ENCODE measurements around the gene UNC45A. TPM values are rescaled to one million over a fixed set of nuclear protein-coding genes. Genes with fewer than 3 reads are reported as not detected.
"Not testable (repeated sequence)": the region's sequence is repeated elsewhere in the genome, so short reads cannot be mapped to it uniquely, and the experiment has no call there.

The UNC45A gene
- total and polyA plus RNA-seq, 2 donors = 37.2 to 110 TPM

GRCh38 chr15:90907051-90907660 is 27.9 kb upstream of the UNC45A start:
- Histone ChIP-seq H3K36me3 (ENCODE audit: insufficient read depth) (peaks cover 6% of the 10 kb centered on the region), H3K4me1 (ENCODE audit: insufficient read depth) (no peaks in the 10 kb centered on the region), H3K27ac (ENCODE audit: low read depth) (no peak overlapping the region)

GRCh38 chr15:90907838-90908507 is 27.1 kb upstream of the UNC45A start:
- 83% methylated on average over 9 of the region's 9 CpGs for WGBS
- Histone ChIP-seq H3K27ac (ENCODE audit: low read depth) (no peak overlapping the region), H3K4me3 (ENCODE audit: low read depth, low read length) (no peak overlapping the region), H3K36me3 (ENCODE audit: insufficient read depth) (peaks cover 9% of the 10 kb centered on the region), H3K4me1 (ENCODE audit: insufficient read depth) (no peaks in the 10 kb centered on the region)
- no peak for DNase-seq (ENCODE audit: extremely low spot score)

More at GRCh38 chr15:90907051-90907660, 27.9 kb upstream of the UNC45A start:
- DNase-seq (ENCODE audit: extremely low spot score) = no peak
- WGBS = 79% methylated on average over 15 of the region's 15 CpGs
- no peak overlapping the region for H3K4me3 ChIP-seq (ENCODE audit: low read depth, low read length)

- DNase-seq (ENCODE audit: extremely low spot score); H3K4me1 ChIP-seq (ENCODE audit: insufficient read depth); H3K4me3 ChIP-seq (ENCODE audit: low read depth, low read length); H3K27ac ChIP-seq (ENCODE audit: low read depth): not testable (repeated sequence)
- peaks cover 11% of the 10 kb centered on the region for H3K36me3 ChIP-seq (ENCODE audit: insufficient read depth)
- 90% methylated on average over 11 of the region's 11 CpGs for WGBS
Measured at GRCh38 chr15:90909449-90909848, 25.6 kb upstream of the UNC45A start.

GRCh38 chr15:90909976-90910375 is 25.1 kb upstream of the UNC45A start:
- 93% methylated on average over 8 of the region's 8 CpGs for WGBS
- Histone ChIP-seq H3K4me1 (ENCODE audit: insufficient read depth) (no peaks in the 10 kb centered on the region), H3K36me3 (ENCODE audit: insufficient read depth) (peaks cover 11% of the 10 kb centered on the region), H3K4me3 (ENCODE audit: low read depth, low read length) (no peak overlapping the region), H3K27ac (ENCODE audit: low read depth) (no peak overlapping the region)
- DNase-seq (ENCODE audit: extremely low spot score) = no peak

GRCh38 chr15:90910441-90911301 is 24.4 kb upstream of the UNC45A start:
- DNase-seq (ENCODE audit: extremely low spot score) = no peak
- Histone ChIP-seq H3K4me3 (ENCODE audit: low read depth, low read length) (no peak overlapping the region), H3K4me1 (ENCODE audit: insufficient read depth) (no peaks in the 10 kb centered on the region), H3K27ac (ENCODE audit: low read depth) (no peak overlapping the region), H3K36me3 (ENCODE audit: insufficient read depth) (peaks cover 11% of the 10 kb centered on the region)
- WGBS = 94% methylated on average over 24 of the region's 24 CpGs

- Histone ChIP-seq H3K4me3 (ENCODE audit: low read depth, low read length) (no peak overlapping the region), H3K4me1 (ENCODE audit: insufficient read depth) (no peaks in the 10 kb centered on the region), H3K27ac (ENCODE audit: low read depth) (no peak overlapping the region), H3K36me3 (ENCODE audit: insufficient read depth) (peaks cover 11% of the 10 kb centered on the region)
- DNase-seq (ENCODE audit: extremely low spot score) = no peak
- 88% methylated on average over 19 of the region's 19 CpGs for WGBS
Measured at GRCh38 chr15:90911302-90911623, 23.8 kb upstream of the UNC45A start.

- peaks cover 11% of the 10 kb centered on the region for H3K36me3 ChIP-seq (ENCODE audit: insufficient read depth)
- WGBS = 95% methylated on average over 30 of the region's 30 CpGs
- H3K4me1 ChIP-seq (ENCODE audit: insufficient read depth) = no peaks in the 10 kb centered on the region
- H3K27ac ChIP-seq (ENCODE audit: low read depth) = no peak overlapping the region
- no peak overlapping the region for H3K4me3 ChIP-seq (ENCODE audit: low read depth, low read length)
- DNase-seq (ENCODE audit: extremely low spot score) = no peak
Measured at GRCh38 chr15:90911906-90912769, 22.9 kb upstream of the UNC45A start.

GRCh38 chr15:90912770-90913075 is 22.4 kb upstream of the UNC45A start:
- peaks cover 11% of the 10 kb centered on the region for H3K36me3 ChIP-seq (ENCODE audit: insufficient read depth)
- H3K27ac ChIP-seq (ENCODE audit: low read depth) = no peak overlapping the region
- no peak overlapping the region for H3K4me3 ChIP-seq (ENCODE audit: low read depth, low read length)
- DNase-seq (ENCODE audit: extremely low spot score) = no peak
- no peaks in the 10 kb centered on the region for H3K4me1 ChIP-seq (ENCODE audit: insufficient read depth)
- WGBS = 95% methylated on average over 7 of the region's 7 CpGs

GRCh38 chr15:90913398-90913944 is 21.6 kb upstream of the UNC45A start:
- no peak overlapping the region for H3K27ac ChIP-seq (ENCODE audit: low read depth)
- no peak overlapping the region for H3K4me3 ChIP-seq (ENCODE audit: low read depth, low read length)
- peaks cover 11% of the 10 kb centered on the region for H3K36me3 ChIP-seq (ENCODE audit: insufficient read depth)
- WGBS = 94% methylated on average over 12 of the region's 12 CpGs
- H3K4me1 ChIP-seq (ENCODE audit: insufficient read depth) = no peaks in the 10 kb centered on the region
- DNase-seq (ENCODE audit: extremely low spot score) = no peak

- Histone ChIP-seq H3K4me1 (ENCODE audit: insufficient read depth) (no peaks in the 10 kb centered on the region), H3K27ac (ENCODE audit: low read depth) (no peak overlapping the region), H3K36me3 (ENCODE audit: insufficient read depth) (peaks cover 11% of the 10 kb centered on the region), H3K4me3 (ENCODE audit: low read depth, low read length) (no peak overlapping the region)
- 92% methylated on average over 22 of the region's 22 CpGs for WGBS
- no peak for DNase-seq (ENCODE audit: extremely low spot score)
Measured at GRCh38 chr15:90914305-90915080, 20.6 kb upstream of the UNC45A start.

GRCh38 chr15:90915216-90915807 is 19.8 kb upstream of the UNC45A start:
- Histone ChIP-seq H3K4me3 (ENCODE audit: low read depth, low read length) (no peak overlapping the region), H3K27ac (ENCODE audit: low read depth) (no peak overlapping the region), H3K36me3 (ENCODE audit: insufficient read depth) (peaks cover 9% of the 10 kb centered on the region), H3K4me1 (ENCODE audit: insufficient read depth) (no peaks in the 10 kb centered on the region)
- DNase-seq (ENCODE audit: extremely low spot score) = no peak
- 78% methylated on average over 7 of the region's 7 CpGs for WGBS

GRCh38 chr15:90915808-90916440 is 19.2 kb upstream of the UNC45A start:
- no peak overlapping the region for H3K27ac ChIP-seq (ENCODE audit: low read depth)
- peaks cover 9% of the 10 kb centered on the region for H3K36me3 ChIP-seq (ENCODE audit: insufficient read depth)
- WGBS = 75% methylated on average over 25 of the region's 25 CpGs
- no peaks in the 10 kb centered on the region for H3K4me1 ChIP-seq (ENCODE audit: insufficient read depth)
- DNase-seq (ENCODE audit: extremely low spot score) = no peak
- H3K4me3 ChIP-seq (ENCODE audit: low read depth, low read length) = no peak overlapping the region

Data from urinary bladder (tissue), 4 donors.